ENCODE measurements around the gene C2CD2.

Gene C2CD2

GRCh38 chr21:41836166-41837015 lies 117.4 kb downstream of the C2CD2 start:
- DNase-seq, result no peak

DNA sequence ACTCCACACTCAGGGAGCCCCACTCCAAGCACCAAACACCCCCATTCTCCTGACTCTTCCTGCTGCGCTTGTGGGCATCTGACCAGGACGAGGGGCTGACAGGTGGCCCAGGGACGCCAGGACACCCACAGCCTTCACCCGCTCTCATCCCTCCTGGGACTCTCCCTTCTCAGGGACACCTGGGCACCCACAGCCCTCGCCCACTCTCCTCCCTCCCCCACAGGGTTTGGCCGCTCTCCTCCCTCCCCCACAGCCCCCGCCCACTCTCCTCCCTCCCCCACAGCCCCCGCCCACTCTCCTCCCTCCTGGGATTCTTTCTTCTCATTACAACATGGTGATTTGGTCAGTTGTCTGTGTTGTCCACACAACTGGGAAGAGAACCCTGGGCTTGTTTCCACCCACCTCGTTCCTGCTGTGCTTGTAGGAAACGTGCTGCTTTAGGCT lies 118.1 kb downstream of the C2CD2 start:
- DNase-seq, result no peak

Measured in HCEC 1CT (cell line).